ENCODE data around the gene TM4SF20.

Gene TM4SF20, protein sequence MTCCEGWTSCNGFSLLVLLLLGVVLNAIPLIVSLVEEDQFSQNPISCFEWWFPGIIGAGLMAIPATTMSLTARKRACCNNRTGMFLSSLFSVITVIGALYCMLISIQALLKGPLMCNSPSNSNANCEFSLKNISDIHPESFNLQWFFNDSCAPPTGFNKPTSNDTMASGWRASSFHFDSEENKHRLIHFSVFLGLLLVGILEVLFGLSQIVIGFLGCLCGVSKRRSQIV

DNA sequence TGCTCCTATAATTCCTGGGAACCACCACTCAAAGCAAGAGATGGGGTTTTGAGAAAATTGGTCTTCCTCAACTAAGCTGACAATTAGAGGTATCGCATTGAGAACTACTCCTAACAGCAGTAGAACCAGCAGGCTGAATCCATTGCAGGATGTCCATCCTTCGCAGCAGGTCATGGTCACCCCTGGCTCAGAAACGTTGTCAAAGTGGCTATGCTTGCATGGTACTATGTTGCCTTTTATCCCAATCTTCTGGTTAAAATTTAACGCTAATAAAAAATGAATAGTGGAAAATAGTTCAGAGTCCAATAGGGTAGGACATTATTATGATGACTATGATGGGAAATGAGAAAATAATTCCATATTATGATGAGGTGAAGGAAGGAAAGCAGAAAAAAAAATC lies at the start of gene TM4SF20:
Gene TM4SF20 (minus strand): TSS at position 212 of the 400 bp plus-strand sequence. CDS start 38 bp downstream, at position 174.
- no peak for DNase-seq

DNA sequence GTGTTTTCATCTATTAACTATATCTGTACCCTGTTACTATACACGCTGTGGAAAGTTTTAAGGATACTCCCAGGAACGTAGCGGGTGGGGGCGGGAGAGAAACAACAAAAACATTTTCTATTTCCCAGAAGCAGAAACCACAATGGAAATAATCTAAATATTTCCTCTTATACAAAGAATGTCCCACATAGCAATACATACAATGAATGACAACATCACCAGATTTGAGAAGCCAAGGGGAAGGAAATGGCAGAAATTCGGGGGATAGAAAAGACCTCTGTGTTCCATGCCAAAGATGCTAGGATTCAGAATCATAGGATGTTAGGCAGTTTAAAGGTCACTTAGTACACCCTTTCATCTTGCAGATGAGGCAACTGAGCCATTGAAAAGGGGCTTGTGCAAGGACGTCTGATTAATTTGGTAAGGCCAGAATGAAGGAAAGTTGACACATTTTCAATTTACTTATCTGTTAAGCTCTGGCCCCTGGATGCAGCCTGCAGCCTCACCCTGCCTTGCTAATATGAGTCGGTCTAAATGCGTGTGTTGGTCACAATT lies 49.7 kb upstream of the TM4SF20 start:
- no peak for DNase-seq

DNA sequence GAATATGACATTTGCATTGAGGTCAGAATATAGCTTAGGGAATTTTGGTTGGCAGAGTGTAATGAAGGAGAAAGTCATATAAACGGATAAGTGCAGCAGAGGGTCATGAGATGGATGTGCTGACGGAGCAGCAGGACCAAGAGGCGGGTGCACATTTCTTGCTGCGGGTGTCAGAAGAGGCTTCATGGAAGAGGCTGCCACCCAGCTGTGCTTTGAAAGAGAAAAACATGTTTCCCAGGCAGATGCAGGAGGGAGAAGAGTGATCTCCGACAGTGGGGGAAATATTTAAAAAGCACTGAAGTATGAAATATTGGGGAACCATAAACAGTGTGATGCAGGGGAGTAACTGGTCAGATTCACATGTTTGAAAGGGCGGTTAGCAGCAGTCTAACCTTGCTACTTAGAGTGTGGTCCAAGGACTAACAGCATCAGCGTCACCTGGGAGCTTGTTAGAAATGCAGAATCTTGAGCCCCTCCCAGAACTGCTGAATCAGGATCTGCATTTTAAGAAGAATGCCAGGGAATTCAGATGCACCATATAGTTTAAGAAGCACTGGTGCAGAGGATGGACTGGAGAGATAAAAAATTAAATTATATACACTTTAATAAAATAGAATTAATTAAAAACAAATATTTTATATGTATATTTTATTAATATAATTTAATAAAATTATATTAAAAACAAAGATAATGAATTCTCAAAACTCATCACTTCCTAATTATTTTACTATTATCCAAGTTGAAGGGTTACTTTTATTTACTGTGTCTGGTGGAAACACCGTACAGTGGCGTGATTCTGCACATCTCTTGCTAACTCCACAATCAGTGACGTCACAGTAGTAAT lies 44.8 kb upstream of the TM4SF20 start:
- no peak for DNase-seq

DNA sequence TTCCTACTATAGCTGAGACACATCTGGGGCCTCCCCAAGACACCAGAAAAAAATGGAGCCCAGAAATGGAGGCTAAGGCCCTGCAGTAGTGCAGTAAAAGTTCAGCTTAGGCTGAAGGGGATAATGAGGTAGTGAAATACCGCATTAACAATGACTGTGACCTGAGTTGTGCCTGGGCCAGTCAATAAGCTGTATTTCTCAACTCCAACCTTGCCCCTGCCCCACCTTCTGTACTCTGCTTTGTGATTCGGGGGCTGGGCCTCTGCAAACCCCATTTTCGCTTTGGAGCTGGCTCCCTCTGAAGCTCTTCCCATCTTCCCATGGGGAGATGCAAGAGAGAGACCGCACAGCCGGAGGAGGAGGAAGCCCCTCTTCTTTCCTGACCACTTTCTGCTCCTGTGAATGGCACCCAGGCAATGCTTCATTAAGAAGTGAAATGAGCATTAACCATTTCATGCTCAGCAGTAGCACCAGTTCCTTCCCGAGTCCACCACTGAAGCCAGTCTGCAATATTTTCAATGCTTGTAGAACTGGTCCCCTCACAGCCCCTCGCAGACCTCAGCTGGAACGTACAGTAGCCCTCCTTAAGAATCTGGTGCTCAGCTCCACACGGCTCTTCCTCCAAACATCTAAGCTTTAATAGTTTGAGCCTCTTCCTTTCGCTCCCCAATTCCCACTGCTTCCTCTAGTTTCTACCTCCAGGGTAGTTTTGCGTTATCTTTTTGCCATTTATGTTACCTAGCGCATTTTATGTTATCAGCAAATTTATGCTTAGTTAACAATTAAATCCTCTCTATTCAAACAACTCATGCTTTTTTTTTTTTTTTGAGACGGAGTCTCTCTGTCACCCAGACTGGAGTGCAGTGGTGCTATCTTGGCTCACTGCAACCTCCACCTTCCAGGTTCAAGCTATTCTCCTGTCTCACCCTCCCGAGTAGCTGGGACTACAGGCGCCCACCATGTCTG lies 41.3 kb upstream of the TM4SF20 start:
- DNase-seq: no peak

DNA sequence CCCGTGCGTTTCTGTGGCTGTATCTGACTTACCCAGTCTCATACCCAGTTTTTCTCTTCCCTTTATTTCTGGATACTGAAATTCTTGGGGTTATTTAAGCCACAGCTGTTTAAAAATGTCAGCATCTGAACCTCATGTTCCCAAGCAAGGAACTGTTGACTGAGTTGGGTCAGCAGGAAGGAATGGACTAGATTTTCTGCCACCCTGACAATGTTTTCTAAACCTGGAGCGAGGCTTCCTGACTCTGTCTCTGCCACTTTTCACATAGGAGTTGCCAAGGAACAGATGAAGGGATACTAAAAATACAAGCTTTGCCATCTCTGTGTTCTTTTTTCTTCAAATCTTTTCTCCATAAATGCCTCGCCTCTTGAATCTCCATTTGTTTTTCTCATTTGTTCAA lies 37.6 kb upstream of the TM4SF20 start:
- DNase-seq: no peak

DNA sequence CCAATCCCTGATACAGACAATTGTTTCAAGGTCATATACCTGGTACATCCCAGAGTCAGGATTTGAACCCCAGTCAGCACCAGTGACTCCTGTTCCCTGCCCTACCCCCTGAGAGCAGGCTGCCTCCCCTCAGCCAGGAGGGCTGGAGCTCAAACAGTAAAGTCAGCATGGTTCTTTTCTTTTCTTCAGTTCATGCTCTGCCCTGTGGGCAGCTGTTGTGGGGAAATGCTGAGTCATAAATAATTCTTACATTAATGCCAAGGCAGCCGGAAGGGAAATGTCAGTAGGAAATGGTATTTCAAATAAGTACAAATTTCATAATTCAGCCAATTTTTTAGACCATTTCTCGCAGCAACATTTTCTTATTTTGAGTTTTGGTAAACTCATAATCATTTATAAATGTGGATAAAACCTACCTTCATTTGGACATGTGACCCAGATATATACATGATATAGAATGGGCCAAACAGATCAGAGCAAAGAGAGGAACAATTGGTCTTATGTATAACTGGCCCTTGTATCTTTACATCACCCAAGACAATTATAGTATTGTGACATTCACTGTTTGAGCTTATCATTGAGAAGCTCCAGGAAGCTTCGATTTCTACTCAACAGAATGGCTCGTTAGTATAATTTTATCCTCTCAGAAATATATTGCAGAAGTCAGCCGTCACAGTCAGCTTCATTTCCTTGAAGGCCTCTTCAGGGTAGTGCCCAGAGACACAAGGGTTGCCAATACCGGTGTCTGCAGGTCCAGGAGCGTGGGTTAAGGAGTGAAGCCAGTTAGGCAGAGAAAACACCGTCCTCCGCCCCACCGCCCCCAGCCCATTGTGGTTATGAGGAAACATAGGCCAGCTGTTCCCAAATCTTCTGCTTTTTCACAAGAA lies 36.7 kb upstream of the TM4SF20 start:
- no peak for DNase-seq

DNA sequence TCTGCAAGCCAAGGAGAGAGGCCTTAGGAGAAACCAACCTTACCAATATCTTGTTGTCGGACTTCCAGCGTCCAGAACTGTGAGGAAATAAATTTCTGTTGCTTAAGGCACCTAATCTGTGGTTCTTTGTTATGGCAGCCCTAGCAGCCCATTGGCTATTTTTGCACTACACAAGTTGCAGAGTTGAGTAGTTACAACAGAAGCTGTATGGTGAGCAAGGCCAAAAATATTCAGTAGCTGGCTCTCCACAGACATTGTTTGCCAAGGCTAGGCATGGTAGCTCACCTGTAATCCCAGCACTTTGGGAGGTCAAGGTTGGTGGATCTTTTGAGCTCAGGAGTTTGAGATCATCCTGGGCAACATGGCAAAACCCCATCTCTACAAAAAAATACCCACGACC lies 35.7 kb upstream of the TM4SF20 start:
- no peak for DNase-seq

DNA sequence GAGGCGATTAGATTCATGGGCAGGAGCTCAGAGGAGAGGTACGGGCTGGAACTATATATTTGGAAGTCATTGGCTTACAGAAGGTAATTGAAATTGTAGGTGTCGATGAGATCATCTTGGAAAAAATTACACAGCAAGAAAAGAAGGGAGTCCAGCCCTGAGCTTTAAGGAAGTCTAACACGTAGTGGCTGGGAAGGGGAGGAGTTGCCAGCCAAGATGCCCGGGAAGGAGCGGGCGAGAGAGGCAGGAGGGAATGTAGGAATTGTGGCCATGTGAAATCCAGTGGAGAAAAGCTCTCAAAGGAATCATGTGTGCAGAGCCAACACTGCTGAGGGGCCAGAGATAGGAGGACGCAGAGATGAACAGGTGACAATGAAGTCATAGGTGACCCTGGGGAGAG lies 34.3 kb upstream of the TM4SF20 start:
- DNase-seq: no peak

DNA sequence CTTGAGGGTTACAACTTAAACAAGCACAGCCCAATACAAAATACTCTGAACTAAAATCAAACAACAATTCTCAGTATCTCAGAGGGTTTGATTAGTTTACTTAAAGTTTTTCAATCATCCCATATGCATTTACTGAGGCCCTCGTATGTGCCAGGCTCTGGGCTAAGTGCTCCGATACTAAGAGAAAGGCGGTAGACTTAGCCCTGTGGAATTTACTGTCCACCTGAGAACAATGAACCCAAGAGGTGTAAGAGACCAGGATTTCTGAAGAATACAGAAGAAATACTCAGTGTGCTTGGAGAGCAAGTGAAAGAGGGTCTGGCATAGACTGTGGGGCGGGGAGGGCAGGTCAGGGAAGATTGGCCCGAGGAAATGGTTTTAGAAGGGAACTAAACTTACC lies 33.8 kb upstream of the TM4SF20 start:
- DNase-seq: no peak

DNA sequence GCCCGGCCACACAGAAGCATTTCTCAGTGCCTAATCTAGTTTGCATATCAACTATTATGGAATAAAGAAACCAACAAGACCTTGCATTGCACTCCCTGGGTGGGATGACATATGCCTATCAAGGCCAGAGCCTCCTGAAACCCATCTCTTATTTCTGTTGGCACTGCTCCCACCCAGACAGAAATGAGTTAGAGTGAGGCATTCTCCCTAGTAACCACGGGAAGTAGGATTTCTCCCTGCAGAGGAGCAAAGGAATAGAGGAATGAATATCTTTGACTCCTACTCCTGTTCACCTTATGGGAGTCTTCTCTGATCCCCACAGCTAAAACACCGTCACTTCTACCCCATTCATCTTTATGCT lies 32.9 kb upstream of the TM4SF20 start:
- DNase-seq: no peak

DNA sequence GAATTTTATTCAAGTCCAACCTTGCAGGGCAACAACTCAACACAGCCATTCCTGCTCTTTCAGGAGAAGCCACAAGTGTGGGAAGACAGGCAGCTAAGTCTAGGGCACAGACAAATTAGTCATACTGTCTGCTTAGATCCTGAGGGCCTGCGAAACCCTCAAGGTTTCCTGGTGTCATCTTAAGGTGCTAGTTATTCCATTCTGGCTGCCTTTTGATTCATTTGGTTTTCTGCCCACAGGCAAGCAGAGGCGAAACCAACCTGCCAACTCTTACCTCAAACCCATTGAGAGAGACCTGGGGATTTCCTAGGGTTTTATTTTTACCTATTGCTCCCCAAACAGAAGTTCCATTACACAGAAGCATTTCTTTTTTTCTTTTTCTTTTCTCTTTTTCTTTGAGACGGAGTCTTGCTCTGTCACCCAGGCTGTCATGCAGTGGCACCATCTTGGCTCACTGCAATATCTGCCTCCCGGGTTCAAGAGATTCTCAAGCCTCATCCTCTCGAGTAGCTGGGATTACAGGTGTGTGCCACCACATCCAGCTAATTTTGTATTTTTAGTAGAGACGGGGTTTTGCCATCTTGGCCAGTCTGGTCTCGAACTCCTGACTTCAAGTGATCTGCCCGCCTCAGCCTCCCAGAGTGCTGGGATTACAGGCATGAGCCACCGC lies 32.3 kb upstream of the TM4SF20 start:
- peak; percentile 37 to 64 for DNase-seq

DNA sequence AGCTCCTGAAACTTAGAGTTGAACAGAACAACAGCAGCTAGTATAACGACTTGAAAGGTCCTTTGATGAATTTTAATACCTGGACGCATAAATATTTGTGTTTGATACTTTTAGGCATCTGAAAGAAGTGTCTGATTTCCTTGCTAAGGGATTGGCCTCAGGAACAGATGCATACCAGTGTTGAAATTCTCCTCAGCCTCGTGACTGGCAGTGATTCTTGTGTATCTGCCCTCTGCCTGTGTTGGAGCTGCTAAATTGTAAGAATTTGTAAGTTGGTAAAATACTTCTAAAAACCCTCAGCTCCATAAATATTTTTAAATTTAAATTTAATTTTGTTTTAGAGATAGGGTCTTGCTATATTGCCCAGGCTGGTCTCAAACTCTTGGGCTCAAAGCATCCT lies 31.1 kb upstream of the TM4SF20 start:
- no peak for DNase-seq

DNA sequence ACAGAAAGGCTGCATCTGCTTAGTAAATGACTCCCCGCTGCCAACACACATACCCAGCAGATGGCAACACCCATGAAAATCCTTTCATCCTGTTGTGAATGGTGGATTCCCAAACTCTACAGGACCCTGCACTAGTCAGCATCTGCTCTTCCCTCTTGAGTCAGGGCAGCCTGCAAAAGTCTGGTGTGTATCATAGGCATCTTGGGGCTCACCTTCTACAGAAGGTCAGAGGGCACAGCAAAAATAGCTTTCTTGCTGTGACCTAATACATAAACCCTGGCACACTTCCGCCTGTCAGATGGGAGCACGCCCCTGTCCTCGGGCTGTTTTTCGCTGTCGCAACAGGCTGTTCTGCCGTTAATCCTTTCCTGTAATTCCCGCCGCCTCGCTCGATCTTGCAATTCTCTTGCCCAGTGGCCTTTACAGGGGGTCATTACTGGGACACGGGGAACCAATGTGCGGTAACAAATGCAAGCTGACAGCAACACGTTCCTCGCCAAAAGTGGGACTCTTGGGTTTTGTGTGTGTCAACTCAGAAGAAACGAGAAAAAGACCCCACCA lies 28.6 kb upstream of the TM4SF20 start:
- no peak for DNase-seq

DNA sequence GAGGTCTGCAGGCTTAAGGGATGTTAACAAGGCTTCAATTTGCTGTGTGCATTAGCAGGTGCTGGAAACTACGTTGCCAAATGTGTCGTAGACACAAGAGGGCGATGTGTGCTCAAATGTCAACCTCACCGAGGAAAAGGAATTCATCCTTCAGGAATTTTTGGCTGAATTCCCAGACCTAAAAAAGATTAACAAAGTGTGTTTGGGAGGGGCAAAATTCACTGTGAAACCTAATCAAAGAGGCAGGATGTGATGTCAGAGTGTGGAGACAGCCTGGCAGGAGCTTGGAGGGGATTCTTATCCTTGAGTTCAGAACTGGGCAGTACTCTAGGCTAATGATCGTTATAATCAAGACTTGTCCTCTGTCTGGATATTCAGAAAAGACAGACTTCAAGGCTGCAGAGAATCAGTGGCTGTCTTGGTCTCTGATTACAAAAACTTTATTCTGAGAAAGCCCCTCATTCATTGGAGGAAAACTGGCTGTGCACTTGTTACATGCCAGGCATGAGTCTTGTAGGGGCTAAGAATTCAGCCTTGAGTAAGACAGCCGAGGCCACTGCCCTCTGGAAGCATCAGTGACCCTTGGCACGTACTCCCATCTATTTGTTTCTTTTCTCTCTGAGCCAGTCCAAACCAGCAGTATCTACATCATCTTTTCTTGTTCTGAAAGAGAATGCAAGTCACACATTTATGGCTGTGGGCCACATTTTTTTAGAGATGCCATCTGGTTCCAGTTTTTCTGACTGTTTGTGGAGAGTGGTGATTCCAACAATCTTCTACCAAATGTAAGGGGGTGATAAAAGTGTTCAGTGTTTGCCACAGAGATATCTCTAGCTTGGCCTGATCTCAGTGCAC lies 27.3 kb upstream of the TM4SF20 start:
- DNase-seq: no peak

DNA sequence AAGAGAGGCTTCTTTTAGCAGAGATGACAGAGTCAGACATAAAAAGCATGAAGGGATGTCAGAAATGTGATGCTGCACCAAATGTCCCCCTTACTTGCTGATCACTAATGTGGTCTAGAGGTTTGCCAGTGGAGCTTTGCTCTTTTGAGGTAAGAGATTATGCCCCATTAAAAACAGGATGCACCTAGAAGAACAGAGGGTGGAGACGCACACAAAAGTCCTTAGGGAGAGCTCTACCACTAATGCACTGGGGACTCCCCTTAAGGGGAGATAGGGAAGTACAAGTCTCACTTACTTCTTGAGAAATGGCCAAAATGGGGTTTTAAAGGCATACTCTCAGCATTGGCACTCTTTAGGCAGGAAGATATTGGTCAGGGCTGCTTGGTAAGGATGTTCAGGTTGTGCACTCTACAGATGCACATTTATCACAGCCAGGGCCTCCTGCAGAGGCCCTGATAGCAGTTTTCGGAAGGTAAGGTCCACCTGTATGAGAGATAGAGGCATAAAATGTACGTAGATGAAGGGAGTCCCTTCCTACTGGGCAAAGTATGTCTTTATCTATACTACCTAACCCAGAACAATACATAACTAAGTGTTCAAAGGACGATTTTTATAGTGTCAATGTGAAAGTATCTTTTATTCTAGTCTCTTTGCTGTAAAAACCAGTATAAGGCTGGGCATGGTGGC lies 25.6 kb upstream of the TM4SF20 start:
- DNase-seq: no peak

DNA sequence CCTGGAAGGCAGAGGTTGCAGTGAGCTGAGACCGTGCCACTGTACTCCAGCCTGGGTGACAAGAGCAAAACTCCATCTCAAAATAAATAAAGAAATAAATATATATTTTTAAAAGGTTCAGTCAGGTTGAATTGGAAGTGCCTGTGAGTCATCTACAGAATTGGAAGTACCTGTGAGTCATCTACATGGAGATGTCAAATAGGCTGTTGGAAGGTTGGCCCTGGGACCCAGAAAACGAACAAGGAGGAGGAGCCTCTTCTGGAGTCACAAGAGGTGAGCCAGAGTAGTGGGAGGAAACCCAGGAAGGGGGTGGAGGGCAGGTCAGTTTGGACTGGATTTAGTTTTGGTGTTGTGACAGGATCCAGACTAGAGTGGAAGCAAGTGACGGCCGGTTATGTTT lies 23.9 kb upstream of the TM4SF20 start:
- no peak for DNase-seq

DNA sequence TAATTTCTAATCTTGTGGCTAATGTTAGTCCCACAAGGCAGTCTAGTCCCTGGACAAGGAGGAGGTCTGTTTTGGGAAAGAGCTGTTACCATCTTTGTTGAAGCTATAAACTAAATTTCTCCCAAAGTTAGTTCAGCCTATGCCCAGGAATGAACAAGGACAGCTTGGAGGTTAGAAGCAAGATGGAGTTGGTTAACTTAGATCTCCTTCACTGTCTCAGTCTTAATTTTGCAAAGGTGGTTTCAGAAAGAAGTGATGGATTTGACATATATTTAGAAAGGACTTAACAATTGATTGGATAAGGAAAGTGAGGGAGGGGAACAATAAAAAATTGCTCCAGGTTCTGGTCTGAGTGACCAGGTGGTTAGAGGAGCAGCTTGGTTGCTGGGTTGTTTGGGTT lies 23.2 kb upstream of the TM4SF20 start:
- DNase-seq: no peak

DNA sequence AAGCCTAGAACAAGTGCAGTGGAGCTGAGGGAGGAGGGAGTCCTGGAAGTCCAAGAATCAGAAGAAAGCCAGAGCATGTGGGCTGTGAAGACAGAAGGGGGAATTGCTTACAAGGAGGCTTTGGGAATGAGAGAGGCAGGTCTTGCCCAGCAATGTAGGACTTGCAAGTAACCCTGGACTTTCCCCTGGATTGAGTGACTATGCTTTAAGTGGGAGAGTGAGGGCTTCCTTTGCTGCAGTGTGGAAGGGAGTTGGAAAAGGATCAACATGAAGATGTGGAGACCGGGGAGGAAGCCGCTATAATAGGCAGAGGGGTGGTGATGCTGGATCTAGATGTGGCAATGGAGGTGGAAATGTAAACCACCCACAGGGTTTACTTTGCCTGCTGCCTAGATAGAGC lies 22.4 kb upstream of the TM4SF20 start:
- no peak for DNase-seq
